NCI-H2227 treated with DMSO at 0.1 percent for 48 hours (cell line): ENCODE measurements around the gene AFF4.

Experiments used
- DNase-seq: peaks from one replicate; lab custom pipeline; 2025; lab: John Stamatoyannopoulos, UW

Gene AFF4

DNA sequence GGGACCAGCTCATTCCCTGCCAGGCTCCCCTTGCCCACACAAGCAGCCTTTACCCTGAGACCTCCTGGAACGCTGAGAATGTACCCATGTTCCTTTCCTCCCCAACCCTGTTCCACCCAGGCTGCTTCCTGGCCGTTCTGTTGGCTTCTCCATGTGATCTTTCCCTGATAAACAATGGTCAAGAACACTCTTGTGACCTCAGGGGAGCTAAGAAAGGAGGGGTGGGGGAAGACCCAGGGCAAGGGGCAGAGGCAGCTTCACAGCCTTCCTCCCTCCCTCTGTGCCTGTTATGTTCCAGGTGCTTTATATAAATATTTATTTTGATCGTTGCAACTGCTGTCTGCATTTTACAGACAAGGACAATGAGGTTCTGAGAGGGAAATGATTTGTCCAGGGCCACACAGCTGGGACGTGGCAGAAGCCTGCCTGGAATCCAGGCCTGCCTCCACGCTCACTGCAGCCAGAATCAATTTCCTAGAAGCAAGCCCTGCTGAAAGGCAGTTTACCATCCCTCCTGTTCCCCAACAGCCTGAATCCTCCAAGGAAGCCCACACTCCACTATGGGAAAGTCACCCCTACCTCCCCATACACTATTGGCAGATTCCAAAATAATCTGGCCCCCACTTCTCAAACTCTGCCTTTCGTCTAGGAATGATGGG is 136.9 kb downstream of the AFF4 start:
- no peak for DNase-seq

DNA sequence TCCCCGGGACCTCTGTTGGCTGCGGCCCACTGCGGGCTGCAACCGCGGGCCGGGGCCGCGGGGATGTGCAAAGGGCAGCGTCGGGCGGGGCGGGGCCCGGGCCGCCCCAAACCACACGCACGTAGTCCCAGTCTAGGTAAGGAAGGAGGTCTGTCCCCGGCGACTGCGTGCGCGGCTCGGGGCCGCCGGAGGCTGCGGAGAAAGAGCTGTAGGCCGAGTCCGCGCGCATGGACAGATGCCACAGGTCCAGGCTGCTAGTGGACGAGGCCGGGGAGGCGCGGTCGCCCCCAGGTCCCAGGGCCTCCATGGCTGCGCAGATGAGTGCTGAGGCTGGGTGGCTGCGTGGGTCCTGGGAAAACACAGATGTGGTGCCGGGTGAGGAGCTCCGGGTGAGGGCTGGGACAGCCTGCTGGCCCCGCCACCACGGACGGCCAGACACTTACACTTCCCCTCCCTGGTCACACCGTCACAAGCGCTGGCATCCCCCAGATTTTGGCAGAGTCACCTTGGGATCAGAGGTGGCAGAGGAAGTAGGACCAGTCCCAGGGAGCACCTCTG is 137.5 kb downstream of the AFF4 start:
- no peak for DNase-seq
